NCI-H82 (cell line): ENCODE results near the gene SLC38A8.

Source experiments
- DNase-seq: peaks from one replicate; lab custom pipeline; 2025; lab: John Stamatoyannopoulos, UW

SLC38A8 gene

GRCh38 chr16:83996481-83997252 is 45.9 kb downstream of the SLC38A8 start:
- no peak for DNase-seq

- no peak for DNase-seq
These were observed 46.8 kb downstream of the SLC38A8 start for GRCh38 chr16:83995754-83996153.

GRCh38 chr16:83994703-83995102 is 47.9 kb downstream of the SLC38A8 start:
- DNase-seq, result no peak

- no peak for DNase-seq
These were observed 48.5 kb downstream of the SLC38A8 start for GRCh38 chr16:83994087-83994486.

GRCh38 chr16:83992624-83993023 is 50.0 kb downstream of the SLC38A8 start:
- no peak for DNase-seq

GRCh38 chr16:83990492-83990891 is 52.1 kb downstream of the SLC38A8 start:
- no peak for DNase-seq

GRCh38 chr16:83989300-83989699 is 53.3 kb downstream of the SLC38A8 start:
- DNase-seq, result peak; percentile 36

GRCh38 chr16:83983491-83983890 is 59.1 kb downstream of the SLC38A8 start:
- DNase-seq, result no peak

GRCh38 chr16:83981799-83982198 is 60.8 kb downstream of the SLC38A8 start:
- no peak for DNase-seq

GRCh38 chr16:83980794-83981193 is 61.8 kb downstream of the SLC38A8 start:
- no peak for DNase-seq

GRCh38 chr16:83979441-83979840 is 63.2 kb downstream of the SLC38A8 start:
- no peak for DNase-seq

- DNase-seq, result no peak
These were observed 64.1 kb downstream of the SLC38A8 start for GRCh38 chr16:83978401-83978904.

- DNase-seq, result peak; percentile 32
These were observed 65.4 kb downstream of the SLC38A8 start for GRCh38 chr16:83977056-83977815.

- no peak for DNase-seq
These were observed 66.9 kb downstream of the SLC38A8 start for GRCh38 chr16:83975590-83976260.

- DNase-seq, result peak; percentile 35
These were observed 68.1 kb downstream of the SLC38A8 start for GRCh38 chr16:83974475-83974874.

GRCh38 chr16:83973581-83974385 is 68.8 kb downstream of the SLC38A8 start:
- DNase-seq, result no peak

GRCh38 chr16:83973077-83973476 is 69.5 kb downstream of the SLC38A8 start:
- DNase-seq, result no peak

- DNase-seq, result no peak
These were observed 70.2 kb downstream of the SLC38A8 start for GRCh38 chr16:83972256-83973008.

GRCh38 chr16:83971165-83972130 is 71.1 kb downstream of the SLC38A8 start:
- DNase-seq, result no peak

- no peak for DNase-seq
These were observed 72.2 kb downstream of the SLC38A8 start for GRCh38 chr16:83970430-83970815.
